ENCODE results near the gene TEX19. TPM values are rescaled to one million over a fixed set of nuclear protein-coding genes. Genes with fewer than 3 reads are reported as not detected.
"Not testable (repeated sequence)": the region's sequence is repeated elsewhere in the genome, so short reads cannot be mapped to it uniquely, and the experiment has no call there.

Gene TEX19
- total RNA-seq, 1 donor from 2014 or later: not detected

- no peak for DNase-seq (ENCODE audit: low spot score)
Observed at GRCh38 chr17:82354804-82355308, 4.2 kb upstream of the TEX19 start.

- DNase-seq (ENCODE audit: low spot score): no peak
Observed at GRCh38 chr17:82355770-82356427, 3.1 kb upstream of the TEX19 start.

- no peak for DNase-seq (ENCODE audit: low spot score)
Observed at GRCh38 chr17:82356845-82357355, 2.1 kb upstream of the TEX19 start.

GRCh38 chr17:82357394-82357793 lies 1.7 kb upstream of the TEX19 start:
- DNase-seq (ENCODE audit: low spot score): no peak

DNA sequence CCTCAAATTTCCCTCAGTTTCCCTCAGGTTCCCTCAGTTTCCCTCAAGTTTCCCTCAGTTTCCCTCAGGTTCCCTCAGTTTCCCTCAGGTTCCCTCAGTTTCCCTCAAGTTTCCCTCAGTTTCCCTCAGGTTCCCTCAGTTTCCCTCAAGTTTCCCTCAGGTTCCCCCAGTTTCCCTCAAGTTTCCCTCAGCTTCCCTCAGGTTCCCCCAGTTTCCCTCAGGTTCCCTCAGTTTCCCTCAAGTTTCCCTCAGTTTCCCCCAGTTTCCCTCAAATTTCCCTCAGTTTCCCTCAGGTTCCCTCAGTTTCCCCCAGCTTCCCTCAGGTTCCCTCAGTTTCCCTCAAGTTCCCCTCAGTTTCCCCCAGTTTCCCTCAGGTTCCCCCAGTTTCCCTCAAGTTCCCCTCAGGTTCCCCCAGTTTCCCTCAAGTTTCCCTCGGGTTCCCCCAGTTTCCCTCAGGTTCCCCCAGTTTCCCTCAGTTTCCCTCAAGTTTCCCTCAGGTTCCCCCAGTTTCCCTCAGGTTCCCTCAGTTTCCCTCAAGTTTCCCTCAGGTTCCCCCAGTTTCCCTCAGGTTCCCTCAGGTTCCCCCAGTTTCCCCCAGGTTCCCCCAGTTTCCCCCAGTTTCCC lies 516 bp downstream of the TEX19 start:
- not testable (repeated sequence) for DNase-seq (ENCODE audit: low spot score)

DNA sequence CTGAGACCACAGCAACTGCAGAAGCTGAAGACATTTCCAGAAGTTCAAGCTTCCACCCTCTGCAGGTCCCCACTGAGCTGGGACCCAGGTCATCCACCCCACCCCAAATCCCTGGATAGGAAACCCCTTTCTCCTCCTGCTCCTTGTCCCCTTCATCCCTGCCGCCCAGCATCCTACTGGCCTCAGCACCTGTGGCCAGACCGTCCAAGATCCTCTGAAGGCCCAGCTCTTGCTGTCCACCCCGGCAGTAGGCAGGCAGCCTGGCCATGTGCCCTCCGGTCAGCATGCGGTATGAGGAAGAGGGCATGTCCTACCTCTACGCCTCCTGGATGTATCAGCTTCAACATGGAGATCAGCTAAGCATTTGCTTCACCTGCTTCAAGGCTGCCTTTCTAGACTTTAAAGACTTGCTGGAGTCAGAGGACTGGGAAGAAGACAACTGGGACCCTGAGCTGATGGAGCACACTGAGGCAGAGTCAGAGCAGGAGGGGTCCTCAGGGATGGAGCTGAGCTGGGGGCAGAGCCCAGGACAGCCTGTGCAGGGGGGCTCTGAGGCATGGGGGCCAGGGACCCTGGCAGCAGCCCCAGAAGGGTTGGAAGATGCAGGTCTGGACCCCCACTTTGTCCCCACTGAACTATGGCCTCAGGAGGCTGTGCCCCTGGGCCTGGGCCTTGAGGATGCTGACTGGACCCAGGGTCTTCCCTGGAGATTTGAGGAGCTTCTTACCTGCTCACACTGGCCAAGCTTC lies 3.0 kb downstream of the TEX19 start:
- no peak for DNase-seq (ENCODE audit: low spot score)

DNA sequence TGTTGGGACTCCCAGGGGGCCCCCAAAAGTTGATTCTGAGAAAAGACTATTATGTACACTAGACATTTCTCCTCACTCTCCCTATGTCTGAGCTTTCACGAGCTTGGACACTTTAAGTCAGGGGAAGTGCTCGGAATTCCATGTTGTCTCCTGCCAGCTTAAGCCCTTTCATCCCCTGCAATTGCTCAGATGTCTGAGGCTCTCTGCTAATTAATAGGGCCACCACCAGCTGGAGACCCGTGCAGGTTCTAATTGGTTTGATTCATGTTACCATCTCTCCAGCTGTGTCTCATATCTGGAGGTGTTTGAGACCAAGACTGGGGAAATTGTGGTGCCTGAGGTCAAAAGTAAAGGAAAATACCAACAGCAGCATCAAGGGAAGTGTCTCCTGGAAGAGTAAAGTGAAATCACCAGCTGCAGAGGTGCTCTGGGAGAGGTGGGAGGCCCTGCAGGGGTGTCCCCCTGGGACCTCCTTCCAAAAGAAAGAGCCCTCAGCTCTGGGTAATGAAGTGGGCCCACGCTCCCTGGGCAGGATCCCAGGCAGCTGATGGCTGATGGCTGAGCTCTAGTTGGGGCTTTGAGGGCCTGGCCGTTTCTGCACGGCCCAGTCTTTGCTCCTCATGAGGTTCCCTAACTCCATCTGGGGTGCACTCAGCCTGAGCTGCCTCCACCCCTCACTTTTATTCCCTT lies 6.7 kb downstream of the TEX19 start:
- DNase-seq (ENCODE audit: low spot score): no peak

DNA sequence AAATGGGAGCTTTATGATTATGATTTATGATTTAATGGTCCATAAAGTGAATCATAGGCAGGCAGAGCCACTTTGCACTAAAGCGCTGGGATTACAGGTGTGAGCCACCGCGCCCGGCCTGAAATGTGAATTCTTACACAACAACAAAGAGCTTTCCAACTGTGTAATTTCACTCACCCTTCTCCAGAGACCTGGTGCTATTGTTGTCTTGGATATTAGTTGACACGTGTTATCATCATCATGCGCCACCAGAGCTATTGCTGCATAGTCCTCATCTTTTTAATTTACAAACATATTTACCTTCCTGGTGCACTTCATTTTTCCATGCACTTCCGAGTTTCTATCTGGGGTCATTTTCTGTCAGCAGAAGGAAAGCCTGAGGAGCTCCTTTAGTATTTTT lies 7.7 kb downstream of the TEX19 start:
- DNase-seq (ENCODE audit: low spot score): no peak

- no peak for DNase-seq (ENCODE audit: low spot score)
Observed at GRCh38 chr17:82367724-82368524, 8.9 kb downstream of the TEX19 start.

GRCh38 chr17:82369211-82369610 lies 10.2 kb downstream of the TEX19 start:
- DNase-seq (ENCODE audit: low spot score): no peak

DNA sequence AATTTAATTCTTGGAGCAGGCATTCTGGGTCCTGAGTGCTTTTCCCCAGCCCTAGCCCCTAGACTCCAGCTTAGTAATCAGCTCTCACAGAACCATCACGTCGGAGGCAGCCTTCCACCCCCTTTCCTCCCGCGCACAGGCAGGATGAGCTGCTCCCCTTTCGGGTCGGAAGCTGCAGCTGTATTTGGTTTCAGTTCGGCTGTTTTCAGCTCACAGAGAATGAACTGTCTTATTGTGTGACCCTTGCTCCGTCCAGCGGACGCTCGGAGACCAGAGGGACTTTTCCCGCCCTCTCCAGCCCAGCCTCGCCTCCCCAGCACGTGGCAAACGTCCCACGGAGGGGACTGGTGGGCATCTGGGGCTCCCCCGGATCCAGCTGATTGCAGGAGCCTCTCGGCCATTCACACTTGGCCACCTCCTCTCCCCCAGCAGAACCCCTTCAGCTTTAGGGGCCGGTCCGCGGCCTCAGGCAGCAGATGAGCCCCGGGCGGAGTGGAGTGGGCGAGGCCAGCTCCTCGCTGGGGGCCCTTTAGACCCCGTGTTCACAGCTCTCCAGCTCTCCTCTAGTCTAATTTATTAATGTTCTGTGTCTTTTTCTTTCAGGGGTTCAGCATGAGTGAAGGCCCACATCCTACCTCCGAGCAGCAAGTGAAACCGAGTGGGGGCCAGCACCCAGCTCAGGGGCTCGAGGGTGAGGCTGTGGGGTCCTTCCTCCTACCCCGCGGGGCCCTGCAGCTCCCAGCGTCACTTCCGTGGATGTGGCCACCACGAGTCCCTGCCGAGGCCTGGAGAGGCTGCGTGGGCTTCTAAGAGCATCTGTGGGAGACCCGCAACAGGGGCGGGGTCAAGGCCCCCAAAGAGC lies 11.7 kb downstream of the TEX19 start:
- DNase-seq (ENCODE audit: low spot score): no peak

GRCh38 chr17:82371333-82372248 lies 12.5 kb downstream of the TEX19 start, which contains the start of gene UTS2R:
UTS2R (plus strand) TSS chr17:82371765; CDS start chr17:82374325, 2,560 bp downstream.
- no peak for DNase-seq (ENCODE audit: low spot score)

GRCh38 chr17:82372249-82373071 lies 13.4 kb downstream of the TEX19 start:
- no peak for DNase-seq (ENCODE audit: low spot score)

DNA sequence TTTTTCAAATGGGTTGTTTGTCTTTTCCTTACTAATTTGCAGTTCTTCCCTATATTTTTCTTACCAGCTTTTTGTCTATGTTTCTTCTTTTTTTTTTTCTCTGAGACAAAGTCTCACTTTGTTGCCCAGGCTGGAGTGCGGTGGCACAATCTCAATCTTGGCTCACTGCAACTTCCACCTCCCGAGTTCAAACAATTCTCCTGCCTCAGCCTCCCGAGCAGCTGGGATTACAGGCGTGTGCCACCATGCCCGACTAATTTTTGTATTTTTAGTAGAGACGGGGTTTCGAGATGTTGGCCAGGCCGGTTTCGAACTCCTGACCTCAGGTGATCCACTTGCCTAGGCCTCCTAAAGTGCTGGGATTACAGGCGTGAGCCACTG lies 14.0 kb downstream of the TEX19 start:
- DNase-seq (ENCODE audit: low spot score): not testable (repeated sequence)

- DNase-seq (ENCODE audit: low spot score): no peak
Observed at GRCh38 chr17:82373731-82374625, 14.9 kb downstream of the TEX19 start.

DNA sequence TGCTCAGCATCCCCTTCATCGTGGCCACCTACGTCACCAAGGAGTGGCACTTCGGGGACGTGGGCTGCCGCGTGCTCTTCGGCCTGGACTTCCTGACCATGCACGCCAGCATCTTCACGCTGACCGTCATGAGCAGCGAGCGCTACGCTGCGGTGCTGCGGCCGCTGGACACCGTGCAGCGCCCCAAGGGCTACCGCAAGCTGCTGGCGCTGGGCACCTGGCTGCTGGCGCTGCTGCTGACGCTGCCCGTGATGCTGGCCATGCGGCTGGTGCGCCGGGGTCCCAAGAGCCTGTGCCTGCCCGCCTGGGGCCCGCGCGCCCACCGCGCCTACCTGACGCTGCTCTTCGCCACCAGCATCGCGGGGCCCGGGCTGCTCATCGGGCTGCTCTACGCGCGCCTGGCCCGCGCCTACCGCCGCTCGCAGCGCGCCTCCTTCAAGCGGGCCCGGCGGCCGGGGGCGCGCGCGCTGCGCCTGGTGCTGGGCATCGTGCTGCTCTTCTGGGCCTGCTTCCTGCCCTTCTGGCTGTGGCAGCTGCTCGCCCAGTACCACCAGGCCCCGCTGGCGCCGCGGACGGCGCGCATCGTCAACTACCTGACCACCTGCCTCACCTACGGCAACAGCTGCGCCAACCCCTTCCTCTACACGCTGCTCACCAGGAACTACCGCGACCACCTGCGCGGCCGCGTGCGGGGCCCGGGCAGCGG lies 15.7 kb downstream of the TEX19 start:
- no peak for DNase-seq (ENCODE audit: low spot score)

Data from ureter (tissue), 1 donor.